ENCODE data around the gene GPD1L. TPM values are rescaled to one million over a fixed set of nuclear protein-coding genes. Genes with fewer than 3 reads are reported as not detected.

GPD1L gene
- total RNA-seq, 1 experiment from 2014 or later, result 16.5 TPM

DNA sequence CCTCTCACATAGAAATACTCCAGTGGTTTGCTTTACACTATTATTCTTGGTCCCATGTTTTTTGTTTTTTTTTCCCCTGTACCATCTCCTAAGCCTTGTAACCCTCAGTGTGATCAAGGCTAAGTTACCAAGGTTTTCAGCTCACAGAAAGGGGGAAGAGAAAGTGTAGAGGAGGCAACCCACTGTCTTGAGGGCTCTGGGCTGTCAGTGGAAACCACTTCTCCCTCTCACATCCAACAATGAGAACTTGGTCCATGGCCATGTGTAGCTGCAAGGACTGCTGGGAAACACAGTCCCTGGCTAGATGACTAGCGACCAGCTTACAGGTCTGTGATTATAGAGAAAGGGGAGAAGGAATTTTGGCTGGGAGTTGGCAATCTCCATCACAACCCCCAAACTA is 30.3 kb downstream of the GPD1L start:
- DNase-seq (ENCODE audit: low read depth), result no peak

DNA sequence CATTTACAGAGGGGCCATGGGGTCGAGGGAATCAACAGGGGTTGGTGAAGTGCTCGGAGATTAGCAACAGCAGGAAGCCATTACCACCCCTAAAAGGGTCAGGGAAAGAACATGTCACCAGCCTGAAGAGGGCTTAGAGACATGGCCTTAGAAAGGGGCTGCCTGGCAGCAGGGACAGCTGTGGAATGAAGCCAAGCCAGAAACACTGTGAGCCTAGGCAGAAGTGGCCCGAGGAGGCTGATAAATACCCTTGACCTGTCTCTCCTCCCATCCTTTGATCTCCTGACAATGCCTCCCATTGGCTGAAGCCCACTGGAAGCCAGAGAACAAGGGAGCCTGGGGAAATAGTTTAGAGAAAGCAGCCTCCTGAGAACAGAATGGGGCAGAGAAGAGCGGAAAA is 31.4 kb downstream of the GPD1L start:
- no peak for DNase-seq (ENCODE audit: low read depth)

DNA sequence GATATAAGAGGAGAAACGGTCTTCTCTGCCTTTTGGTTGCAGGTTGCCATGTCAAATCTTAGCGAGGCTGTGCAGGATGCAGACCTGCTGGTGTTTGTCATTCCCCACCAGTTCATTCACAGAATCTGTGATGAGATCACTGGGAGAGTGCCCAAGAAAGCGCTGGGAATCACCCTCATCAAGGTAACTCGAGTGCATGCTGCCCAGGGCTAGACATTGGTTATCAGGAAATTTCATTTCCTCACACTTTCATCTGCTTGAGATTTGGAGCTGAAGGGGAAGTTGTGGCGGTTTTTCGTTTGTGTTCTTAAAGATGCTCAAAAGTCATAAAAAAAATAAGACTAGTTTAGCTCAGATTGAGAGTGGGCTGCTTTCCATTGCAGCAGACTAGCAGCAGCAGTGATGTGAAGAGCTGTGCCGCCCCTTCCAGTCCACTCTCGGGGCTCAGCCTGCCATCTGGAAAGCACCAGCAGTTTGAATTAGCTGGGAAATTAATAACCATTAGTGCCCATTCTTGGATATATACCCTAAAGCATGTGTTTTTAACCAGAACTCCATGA is 32.2 kb downstream of the GPD1L start:
- no peak for DNase-seq (ENCODE audit: low read depth)

DNA sequence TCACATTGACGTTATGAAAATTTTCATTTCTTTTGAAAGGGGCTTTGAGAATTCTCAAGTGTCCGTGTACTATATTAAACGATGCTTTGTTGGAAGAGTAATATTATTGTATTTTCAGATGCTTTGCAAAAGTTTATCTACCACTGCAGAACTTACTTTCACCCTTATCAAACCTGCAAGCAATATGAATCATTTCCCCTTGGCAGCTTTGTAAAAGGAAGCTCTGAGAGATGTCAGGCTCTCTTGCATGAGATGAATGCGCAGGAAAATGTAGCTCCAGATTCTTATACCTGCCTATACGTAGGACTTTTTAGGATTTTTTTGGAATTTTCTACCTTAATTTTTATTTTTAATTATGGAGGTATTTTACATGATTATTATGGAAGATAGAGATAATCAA is 34.5 kb downstream of the GPD1L start:
- DNase-seq (ENCODE audit: low read depth), result no peak

DNA sequence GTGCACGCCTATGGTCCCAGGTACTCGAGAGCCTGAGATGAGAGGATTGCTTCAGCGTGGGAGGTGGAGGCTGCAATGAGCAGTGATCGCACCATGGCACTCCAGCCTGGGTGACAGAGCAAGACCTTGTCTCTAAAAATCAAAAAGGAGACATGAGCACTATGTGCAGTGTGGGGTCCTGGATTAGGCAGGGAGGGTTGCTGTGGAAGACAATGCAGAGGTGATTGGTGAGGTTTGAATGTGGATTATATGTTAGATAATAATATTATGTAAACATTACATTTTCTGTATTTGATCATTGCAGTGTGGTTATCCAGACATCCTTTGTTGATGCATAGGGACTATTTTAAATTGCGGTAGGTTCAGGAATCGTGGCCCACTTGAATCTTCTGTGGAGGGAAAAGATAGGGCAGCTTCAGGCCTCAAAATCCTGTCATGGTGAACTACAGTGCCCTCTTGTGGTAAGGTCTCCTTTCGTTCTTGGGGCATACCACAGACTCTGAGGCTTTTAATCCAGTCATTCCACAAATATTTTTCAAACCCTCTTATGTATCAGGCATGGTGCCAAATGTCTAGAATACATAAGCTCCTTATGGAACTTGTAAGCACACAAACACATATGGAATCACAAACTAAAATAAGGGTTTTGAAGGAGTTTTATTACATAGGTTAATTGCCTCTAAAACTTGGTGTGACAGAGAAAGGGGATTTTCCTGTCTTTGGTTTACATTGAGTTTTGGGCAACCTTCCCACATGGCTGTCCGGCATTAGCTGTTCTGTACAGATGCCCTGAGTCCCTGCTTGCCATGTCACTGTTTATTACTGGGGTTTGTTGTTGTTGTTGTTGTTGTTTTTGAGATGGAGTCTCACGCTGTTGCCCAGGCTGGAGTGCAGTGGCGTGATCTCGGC is 37.7 kb downstream of the GPD1L start:
- DNase-seq (ENCODE audit: low read depth), result peak; percentile 87

DNA sequence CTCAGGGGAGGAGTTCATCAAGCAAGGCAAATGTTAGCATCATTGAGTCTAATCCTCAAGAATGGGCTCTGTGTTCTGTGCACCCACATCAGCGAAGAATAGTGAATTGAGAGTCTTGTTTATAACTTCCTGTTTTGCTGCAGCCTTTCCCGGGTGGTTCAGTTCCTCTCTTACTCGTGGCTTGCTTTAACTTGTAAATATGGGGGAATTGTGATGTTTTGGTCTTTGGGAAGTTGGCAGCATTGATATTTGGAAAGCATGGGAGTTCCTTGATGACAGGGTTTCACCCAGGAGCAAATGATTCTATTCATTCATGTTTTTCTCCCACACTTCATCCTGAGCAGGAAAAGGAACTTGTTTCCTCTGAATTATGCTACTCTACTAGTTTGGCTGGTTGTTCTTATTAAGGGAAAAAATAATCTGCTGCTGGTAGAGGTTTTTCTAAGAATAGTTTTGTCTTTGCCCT is 40.4 kb downstream of the GPD1L start:
- no peak for DNase-seq (ENCODE audit: low read depth)

DNA sequence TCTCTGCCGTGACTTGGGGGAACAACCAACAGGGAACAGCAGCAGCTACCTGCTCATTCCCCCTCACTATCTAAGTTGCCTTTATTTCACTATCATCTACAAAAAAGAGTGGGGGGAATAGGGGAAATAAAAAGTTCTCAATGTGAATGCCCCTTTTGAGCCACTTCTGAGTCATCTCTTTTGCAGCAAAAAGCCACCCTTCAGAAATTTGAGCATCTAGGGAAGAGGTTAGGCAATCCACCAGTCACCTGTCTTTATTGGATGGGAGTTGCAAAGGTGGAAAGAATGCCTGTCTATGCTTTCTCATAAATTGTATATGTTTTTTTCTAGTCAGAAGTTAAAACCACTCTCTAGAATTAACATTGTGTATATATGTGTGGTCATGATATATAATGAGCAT is 41.1 kb downstream of the GPD1L start:
- no peak for DNase-seq (ENCODE audit: low read depth)

DNA sequence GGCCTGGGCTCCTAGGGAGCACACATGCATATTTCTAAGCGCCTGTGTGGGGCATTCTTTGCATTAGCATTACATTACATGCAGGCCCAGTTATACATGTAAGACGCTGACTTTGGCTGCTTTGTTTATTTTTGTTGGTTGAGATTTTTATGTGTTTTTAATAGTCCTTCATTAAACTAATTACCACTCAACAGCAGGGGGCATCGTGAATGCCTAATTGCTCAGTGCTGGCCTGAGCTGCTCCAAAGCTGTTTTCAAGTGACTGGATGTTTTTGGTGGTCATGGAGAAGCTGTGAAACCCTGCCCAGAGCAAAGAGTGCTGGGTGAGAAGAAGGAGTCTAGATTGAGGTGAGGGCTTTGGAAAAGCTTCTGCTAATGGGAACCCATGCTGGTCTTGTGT is 41.5 kb downstream of the GPD1L start:
- no peak for DNase-seq (ENCODE audit: low read depth)

DNA sequence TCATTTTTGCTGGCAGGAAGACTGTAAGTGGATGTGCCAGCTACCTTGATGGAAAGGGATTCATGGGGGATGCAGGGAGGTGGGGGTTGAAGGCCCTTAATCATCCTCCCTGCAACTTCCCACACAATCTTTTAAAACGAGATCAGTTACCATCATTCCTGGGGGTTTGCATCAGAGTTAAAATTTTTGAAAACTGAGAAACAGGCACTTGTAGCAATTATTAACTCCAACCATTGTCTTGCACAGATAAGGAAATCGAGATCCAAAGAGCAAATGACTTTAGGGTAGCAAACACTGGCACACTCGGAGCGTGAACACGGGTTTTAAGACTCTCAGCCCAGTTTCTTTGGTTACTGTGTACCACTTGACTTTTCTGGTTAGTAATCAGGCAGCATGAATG is 41.9 kb downstream of the GPD1L start:
- DNase-seq (ENCODE audit: low read depth), result no peak

DNA sequence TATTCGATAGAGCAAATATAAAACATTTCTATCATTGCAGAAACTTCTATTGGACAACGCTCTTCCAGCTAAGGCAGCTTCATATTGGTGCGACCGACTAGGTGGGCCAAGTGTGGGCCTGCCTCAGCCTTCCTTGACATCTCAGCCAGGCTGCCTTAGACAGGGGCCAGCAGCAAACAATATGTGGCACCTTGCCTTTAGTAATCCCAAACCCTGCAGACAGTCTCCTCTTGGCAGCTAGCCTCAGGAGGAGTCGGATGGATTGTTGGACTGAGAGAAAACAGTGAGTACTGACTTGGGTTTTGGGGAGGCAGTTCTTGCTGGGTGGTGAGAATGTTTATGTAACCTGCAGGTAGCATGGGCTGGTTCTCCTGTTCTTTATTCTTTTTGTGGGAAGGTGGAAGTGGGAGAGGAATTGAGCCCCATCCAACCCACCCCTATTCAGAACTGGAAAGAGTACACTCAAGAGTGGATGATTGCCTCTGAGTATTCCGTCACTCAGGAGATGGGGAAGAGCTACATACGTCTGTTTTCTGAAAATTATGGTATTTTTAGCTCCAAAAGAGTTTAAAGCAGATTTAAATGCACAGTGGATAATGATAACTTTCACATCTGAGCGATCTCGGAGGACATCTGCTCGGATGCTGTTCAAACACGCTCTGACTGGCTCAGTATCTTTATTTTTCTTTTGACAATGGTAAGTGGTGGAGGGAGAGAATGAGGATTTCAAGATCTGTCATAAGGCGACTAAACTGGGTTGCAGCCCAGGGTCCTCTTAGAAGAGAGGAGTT is 47.2 kb downstream of the GPD1L start:
- DNase-seq (ENCODE audit: low read depth), result no peak

DNA sequence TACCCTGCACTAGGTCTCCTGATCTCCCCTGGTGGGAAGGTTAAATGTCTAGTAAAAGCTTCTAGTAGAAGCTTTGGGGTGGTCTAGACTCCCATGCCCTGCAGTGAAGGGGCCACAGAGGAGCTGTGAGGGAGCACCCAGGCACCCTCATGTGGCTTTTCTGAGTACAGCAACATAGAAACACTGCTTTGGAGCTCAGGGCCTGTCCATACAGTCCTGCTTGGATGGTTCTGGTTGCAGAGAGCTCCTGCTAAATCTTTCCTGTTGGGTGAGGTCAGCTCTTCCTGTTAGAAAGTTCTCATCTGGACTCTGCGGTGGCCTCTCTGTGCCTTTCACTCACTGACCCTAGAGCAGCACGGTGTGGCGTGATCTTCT is 47.8 kb downstream of the GPD1L start:
- peak; percentile 23 for DNase-seq (ENCODE audit: low read depth)

DNA sequence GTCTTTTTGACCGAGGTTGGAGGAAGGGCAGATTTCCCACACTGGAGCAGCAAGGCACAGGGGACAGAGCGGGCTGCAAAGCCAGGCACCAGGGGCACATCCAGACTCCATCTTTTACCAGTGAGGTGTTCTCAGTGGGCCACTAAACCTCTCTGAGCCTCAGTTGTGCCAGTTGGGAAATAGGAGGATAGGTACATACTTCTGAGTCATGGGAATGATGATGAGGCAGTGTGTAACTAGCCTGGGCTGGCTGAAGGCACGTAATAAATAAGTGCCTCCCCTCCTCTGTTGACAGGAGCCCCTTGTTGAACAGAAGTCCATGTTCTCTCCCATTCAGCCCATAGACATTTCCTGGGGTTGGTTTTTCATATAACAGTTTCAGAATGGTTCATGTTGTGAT is 48.7 kb downstream of the GPD1L start:
- no peak for DNase-seq (ENCODE audit: low read depth)

DNA sequence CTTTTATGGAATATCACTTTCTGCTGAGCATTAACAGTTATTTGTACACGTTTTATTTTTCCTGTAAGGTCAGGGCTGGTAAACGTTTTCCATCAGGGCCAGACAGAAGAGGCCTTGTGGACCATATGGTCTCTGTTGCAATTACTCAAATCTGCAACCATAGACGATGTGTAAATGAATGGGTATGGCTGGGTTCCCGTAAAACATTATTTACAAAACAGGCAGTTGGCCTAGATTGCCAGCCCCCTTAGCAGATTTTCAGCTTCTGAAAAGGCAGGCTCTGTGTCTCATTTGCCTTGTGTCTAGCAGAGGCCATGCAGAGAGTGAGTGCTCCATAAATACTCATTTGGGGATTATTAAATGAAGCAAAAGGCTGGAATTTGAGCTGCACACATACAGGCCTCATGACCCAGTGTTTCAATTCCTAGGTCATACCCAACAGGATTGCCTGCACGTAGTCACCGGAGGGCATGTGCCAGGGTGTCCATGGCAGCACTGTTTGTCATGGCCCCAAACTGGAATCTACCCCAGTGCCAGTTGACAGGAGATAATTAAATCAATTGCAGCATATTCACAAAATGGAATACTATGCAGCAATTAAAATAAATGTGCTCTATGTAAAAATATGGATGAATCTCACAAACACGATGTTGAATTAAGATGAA is 51.3 kb downstream of the GPD1L start:
- DNase-seq (ENCODE audit: low read depth), result no peak

DNA sequence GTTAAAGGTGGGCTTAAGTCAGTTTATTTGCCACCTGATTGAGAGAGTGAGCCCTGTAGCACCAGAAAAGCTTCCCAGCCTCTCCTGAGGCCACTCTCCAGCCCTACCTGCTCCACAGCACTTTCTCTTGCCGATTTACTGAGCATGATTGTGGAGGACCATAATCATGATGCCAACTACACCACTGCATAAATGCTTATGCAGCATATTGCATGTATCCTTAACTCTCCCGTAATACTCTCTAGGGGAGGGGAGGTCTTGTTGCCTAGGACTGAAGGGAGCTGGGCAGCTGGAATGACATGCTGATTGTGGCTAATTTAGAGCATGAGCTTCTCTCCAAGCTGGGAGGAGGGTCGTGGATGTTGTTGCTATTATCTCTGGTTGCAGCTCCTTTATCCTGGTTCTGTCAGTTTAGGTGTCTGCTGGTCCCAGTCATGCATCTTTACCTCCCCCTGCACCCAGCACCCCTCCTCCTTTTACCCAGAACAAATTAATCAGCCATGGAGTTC is 54.3 kb downstream of the GPD1L start:
- no peak for DNase-seq (ENCODE audit: low read depth)

DNA sequence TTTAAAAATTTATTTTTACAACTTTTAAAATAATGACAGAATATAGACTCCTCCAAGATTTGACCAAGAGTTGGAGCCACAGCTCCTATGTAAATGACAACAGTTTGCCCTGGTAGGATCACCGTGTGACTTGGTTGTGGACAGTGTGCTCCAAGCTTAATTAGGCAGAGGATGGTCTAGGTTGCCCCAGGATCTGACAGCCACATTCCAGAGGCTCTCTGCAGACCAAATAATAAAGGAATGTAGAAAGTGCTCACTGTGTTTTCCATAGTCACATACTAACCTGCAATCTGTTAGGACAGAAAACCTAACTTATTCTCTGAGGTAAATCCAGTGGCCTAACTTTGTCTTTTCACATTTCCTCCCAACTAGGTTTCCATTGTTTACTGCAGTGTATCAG is 59.0 kb downstream of the GPD1L start:
- no peak for DNase-seq (ENCODE audit: low read depth)

DNA sequence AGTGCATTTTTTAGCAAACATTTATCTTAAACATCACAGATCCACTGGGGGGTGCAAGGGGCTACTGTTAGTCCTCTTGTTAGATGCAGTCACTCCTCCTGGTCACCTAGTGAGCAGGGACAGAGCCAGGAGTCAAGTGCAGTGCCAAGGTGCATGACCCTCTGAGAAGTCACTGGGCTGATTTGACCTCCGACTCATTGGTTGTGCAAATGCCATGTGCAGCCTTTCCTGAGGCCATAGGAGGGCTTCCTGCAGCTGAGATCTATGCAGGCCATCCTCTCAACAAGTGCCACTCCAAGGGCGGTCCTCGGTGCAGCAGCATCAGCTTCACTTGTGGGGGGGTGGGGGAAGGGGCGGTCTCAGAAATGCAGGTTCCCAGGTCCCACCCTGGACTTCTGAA is 60.2 kb downstream of the GPD1L start:
- DNase-seq (ENCODE audit: low read depth), result no peak

DNA sequence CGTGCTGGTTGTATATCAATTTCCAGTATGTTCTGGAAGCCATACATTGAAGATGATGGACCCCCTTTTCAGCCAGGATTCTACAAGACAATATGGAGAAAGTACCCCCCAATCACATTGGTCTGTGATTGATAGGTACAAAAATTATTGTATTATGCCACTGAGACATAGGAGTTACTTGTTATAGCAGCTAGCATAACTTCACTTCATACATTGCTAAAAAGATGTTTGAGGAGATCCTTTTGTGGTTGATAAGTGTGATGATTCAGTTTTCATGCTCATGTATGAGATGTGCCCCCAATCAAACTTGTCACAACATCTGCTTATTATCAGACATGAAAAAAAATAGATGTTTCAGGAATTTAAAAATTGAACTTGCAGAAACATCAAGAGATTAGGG is 66.0 kb downstream of the GPD1L start:
- no peak for DNase-seq (ENCODE audit: low read depth)

DNA sequence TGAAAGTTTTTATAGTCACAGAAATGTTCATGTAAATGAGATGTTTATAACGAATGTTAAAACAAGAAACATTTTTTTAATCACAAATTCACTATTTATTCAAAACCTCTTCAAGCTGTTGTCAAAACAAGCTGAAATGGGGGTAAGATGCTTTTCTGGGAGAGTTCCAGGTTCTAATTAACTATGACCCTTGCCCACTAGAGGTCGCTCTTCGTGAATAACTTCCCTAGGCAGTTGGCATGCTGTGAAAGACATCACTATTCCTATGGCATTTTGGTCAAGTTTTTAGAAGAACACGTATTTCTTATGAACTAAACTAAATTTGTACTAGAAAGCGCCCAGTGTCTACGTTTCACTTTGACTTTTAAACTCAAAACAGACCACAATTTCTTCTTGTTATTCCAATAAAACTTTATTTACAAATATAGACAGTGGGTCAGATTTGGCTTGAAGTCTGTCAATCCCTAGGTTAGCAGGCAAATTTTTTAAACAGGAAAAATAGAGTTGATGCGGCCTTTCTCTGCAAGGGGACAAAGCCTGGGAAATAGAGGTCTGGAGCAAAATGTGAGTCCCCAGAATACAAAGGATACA is 69.3 kb downstream of the GPD1L start:
- DNase-seq (ENCODE audit: low read depth), result peak; percentile 55

DNA sequence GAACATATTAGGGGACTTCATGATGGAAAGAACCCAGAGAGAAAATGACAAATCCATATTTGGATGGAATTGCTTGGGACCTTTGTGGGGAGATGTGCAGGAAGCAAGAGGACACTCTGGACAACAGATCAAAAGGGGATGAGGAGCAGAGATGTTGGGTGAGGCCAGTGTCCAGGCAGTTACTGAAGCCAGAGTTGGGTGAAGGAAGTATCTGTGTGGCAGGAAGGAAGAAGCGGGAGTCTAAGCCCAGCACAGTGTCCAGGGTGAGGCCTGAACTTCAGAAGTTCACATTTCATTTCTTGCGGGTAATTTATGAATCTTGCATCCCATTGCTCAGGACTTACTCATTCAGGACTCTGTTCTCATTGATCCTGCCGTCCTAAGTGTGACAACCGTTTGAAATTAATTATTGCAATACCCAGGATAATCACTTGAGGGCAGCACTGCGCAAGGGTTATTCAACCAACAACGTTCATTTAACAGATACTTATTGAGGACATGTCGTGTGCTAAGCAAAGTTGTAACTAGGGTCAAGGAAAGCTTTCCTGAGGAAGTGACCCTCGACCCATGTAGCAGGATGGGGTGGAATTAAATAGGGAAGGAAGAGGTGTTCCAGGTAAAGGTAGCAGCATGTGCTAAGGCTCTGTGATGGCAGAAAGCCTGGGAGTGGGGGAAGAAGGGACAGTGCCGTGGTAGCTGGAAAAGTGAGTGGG is 70.7 kb downstream of the GPD1L start:
- DNase-seq (ENCODE audit: low read depth), result peak; percentile 79

DNA sequence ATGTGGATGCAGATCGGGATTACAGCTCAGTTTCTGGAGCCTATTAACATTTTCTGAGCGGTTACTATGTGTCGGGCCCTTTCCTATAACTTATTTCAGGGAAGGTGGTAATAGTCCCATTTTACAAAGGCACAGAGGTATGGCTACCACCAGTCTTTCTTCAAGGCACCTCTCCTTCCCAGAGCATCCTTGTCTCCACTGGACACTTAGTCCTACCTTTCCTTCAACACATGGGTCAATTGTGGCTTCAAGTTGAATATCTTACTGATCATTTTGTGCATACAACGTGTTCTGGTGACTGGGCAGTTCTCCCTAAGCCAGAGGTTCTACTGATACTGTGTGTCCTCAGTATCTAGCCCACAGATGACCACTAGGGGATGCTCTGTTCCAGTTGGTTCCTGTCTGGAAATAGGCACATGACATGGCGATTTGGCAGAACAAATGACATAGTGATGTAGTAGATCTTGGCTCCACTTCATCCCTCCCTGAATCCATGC is 71.3 kb downstream of the GPD1L start:
- DNase-seq (ENCODE audit: low read depth), result peak; percentile 82
